Ishikawa (cell line): ENCODE measurements around the gene FGFBP3.

Experiments used
- CEBPB ChIP-seq: IDR thresholded peaks from 2 replicates; pipeline ENCODE4 v1.6.1; 2012
- CREB1 ChIP-seq: IDR thresholded peaks from 2 replicates; pipeline ENCODE4 v1.6.1; 2012; ENCODE audit warnings: low read depth
- EGR1 ChIP-seq: IDR thresholded peaks from 2 replicates; pipeline ENCODE4 v1.6.1; 2012
- EP300 ChIP-seq: IDR thresholded peaks from 2 replicates; pipeline ENCODE4 v1.6.1; 2012; ENCODE audit warnings: borderline replicate concordance
- FOXM1 ChIP-seq: IDR thresholded peaks from 2 replicates; pipeline ENCODE4 v1.6.1; 2012; ENCODE audit warnings: low read depth, borderline replicate concordance
- MAX ChIP-seq: IDR thresholded peaks from 2 replicates; pipeline ENCODE4 v1.6.1; 2012
- NFIC ChIP-seq: IDR thresholded peaks from 2 replicates; pipeline ENCODE4 v1.6.1; 2012
- RAD21 ChIP-seq: IDR thresholded peaks from 2 replicates; pipeline ENCODE4 v1.6.1; 2012; ENCODE audit warnings: low read depth
- REST ChIP-seq: IDR thresholded peaks from 2 replicates; pipeline ENCODE4 v1.6.1; 2012; ENCODE audit warnings: low read depth, mild to moderate bottlenecking
- TAF1 ChIP-seq: IDR thresholded peaks from 2 replicates; pipeline ENCODE4 v1.6.1; 2012; ENCODE audit warnings: low read depth, mild to moderate bottlenecking
- TCF12 ChIP-seq: IDR thresholded peaks from 2 replicates; pipeline ENCODE4 v1.6.1; 2012; ENCODE audit warnings: low read depth
- TEAD4 ChIP-seq: IDR thresholded peaks from 2 replicates; pipeline ENCODE4 v1.6.1; 2012
- USF1 ChIP-seq: IDR thresholded peaks from 2 replicates; pipeline ENCODE4 v1.6.1; 2012
- YY1 ChIP-seq: IDR thresholded peaks from 2 replicates; pipeline ENCODE4 v1.6.1; 2012; ENCODE audit warnings: low read depth
- ZBTB7A ChIP-seq: IDR thresholded peaks from 2 replicates; pipeline ENCODE4 v1.6.1; 2012; ENCODE audit warnings: low read depth

The FGFBP3 gene

GRCh38 chr10:91879515-91880170 lies 29.6 kb downstream of the FGFBP3 start:
- TF ChIP-seq USF1, result no peak
- TF ChIP-seq RAD21, result no peak
- no peak for TF ChIP-seq YY1
- no peak for TF ChIP-seq TEAD4
- no peak for TF ChIP-seq NFIC
- no peak for TF ChIP-seq TCF12

- no peak for TF ChIP-seq YY1
- no peak for TF ChIP-seq CEBPB
- no peak for TF ChIP-seq FOXM1
- TF ChIP-seq TAF1, result no peak
Measured at GRCh38 chr10:91875779-91876178, 33.5 kb downstream of the FGFBP3 start.

- TF ChIP-seq MAX, result no peak
- no peak for TF ChIP-seq EGR1
- no peak for TF ChIP-seq CEBPB
- TF ChIP-seq TCF12, result no peak
- TF ChIP-seq REST, result no peak
Measured at GRCh38 chr10:91875156-91875555, 34.1 kb downstream of the FGFBP3 start.

GRCh38 chr10:91865562-91866081 lies 43.7 kb downstream of the FGFBP3 start:
- TF ChIP-seq ZBTB7A (no peak), MAX (no peak), USF1 (no peak), CREB1 (no peak), CEBPB (no peak), TCF12 (no peak), EGR1 (no peak)

GRCh38 chr10:91864744-91865143 lies 44.5 kb downstream of the FGFBP3 start:
- no peak for TF ChIP-seq ZBTB7A
- no peak for TF ChIP-seq TEAD4
- TF ChIP-seq CREB1, result no peak
- TF ChIP-seq USF1, result no peak
- TF ChIP-seq CEBPB, result no peak
- no peak for TF ChIP-seq EGR1
- TF ChIP-seq YY1, result no peak
- no peak for TF ChIP-seq TAF1
- no peak for TF ChIP-seq FOXM1
- TF ChIP-seq MAX, result no peak
- TF ChIP-seq EP300, result no peak
- no peak for TF ChIP-seq TCF12
- no peak for TF ChIP-seq RAD21
- TF ChIP-seq NFIC, result no peak
- no peak for TF ChIP-seq REST

- TF ChIP-seq CREB1 (no peak), RAD21 (no peak), NFIC (no peak), TCF12 (no peak), MAX (no peak), YY1 (no peak), CEBPB (no peak), EP300 (no peak), USF1 (no peak), EGR1 (no peak), REST (no peak), TEAD4 (no peak), TAF1 (no peak), FOXM1 (no peak), ZBTB7A (no peak)
Measured at GRCh38 chr10:91864099-91864498, 45.2 kb downstream of the FGFBP3 start.
